Measurements from ENCODE around the gene SLC25A18.

SLC25A18 gene

GRCh38 chr22:17570851-17571631, 7.7 kb downstream of the SLC25A18 start:
- DNase-seq, result no peak

GRCh38 chr22:17575151-17575550, 11.9 kb downstream of the SLC25A18 start:
- DNase-seq, result no peak

- no peak for DNase-seq
Measured at GRCh38 chr22:17575681-17576080, 12.4 kb downstream of the SLC25A18 start.

GRCh38 chr22:17576470-17576869, 13.2 kb downstream of the SLC25A18 start:
- no peak for DNase-seq

GRCh38 chr22:17578136-17578754, 14.9 kb downstream of the SLC25A18 start:
- DNase-seq, result no peak

- no peak for DNase-seq
Measured at GRCh38 chr22:17579535-17579981, 16.3 kb downstream of the SLC25A18 start.

GRCh38 chr22:17580441-17581031, 17.2 kb downstream of the SLC25A18 start:
- no peak for DNase-seq

GRCh38 chr22:17581056-17581455, 17.8 kb downstream of the SLC25A18 start:
- no peak for DNase-seq

- no peak for DNase-seq
Measured at GRCh38 chr22:17581631-17582030, 18.3 kb downstream of the SLC25A18 start.

- DNase-seq, result no peak
Measured at GRCh38 chr22:17583151-17583550, 19.9 kb downstream of the SLC25A18 start.

- no peak for DNase-seq
Measured at GRCh38 chr22:17586831-17587440, 23.6 kb downstream of the SLC25A18 start.

- no peak for DNase-seq
Measured at GRCh38 chr22:17587629-17588028, 24.3 kb downstream of the SLC25A18 start.

- DNase-seq, result no peak
Measured at GRCh38 chr22:17588606-17589005, 25.3 kb downstream of the SLC25A18 start.

GRCh38 chr22:17589810-17590375, 26.6 kb downstream of the SLC25A18 start:
- DNase-seq, result no peak

- DNase-seq, result no peak
Measured at GRCh38 chr22:17590586-17590985, 27.3 kb downstream of the SLC25A18 start.

- DNase-seq, result no peak
Measured at GRCh38 chr22:17592201-17592600, 28.9 kb downstream of the SLC25A18 start.

- DNase-seq, result no peak
Measured at GRCh38 chr22:17596226-17596625, 32.9 kb downstream of the SLC25A18 start.

- no peak for DNase-seq
Measured at GRCh38 chr22:17597217-17597616, 33.9 kb downstream of the SLC25A18 start.

GRCh38 chr22:17598318-17598717, 35.0 kb downstream of the SLC25A18 start:
- DNase-seq, result no peak

GRCh38 chr22:17601031-17601430, 37.7 kb downstream of the SLC25A18 start:
- DNase-seq, result no peak

GRCh38 chr22:17603668-17604067, 40.4 kb downstream of the SLC25A18 start:
- no peak for DNase-seq

- DNase-seq, result no peak
Measured at GRCh38 chr22:17606496-17606895, 43.2 kb downstream of the SLC25A18 start.

GRCh38 chr22:17607891-17608521, 44.7 kb downstream of the SLC25A18 start:
- DNase-seq, result no peak
